ENCODE data around the gene DYSF.

DNA sequence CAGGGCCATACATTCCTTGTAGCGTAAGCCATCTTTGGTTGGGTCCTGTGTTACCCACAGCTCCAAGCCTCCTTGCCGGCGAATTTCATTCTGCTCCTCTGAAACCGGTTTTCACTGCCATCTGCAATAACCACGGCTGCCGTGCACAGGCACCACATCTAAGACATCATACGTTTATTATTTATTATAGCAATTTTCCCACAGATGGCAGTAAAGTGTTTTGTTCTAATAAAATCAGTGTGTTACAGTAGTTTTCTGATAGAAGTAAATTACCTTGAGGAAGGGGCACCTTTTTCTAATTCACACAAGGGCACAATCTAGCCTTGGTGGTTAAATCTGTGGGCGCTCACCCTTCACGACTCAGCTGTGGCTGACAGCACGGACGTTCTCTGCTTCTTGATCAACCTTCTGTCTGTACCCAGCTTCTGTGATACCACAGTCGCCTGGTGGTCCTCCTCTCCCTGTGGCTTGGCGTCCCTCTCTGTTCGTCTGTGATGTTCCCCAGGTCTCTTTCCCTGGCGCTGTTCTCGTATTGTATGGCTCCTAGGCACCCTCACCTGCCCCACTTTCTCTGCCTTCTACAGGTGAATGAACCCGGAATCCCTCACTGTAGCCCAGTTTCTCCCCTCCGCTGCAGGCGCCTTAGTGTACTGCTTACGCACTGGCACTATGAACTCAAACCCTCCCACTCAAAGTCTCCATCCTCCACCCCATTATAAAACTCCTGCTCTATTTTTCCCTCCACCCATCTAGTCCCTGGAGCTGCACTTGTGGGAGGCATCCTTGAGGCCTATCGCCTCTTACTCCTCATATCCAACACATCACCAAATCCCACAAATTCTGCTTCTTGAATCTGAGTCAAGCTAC lies 236.8 kb downstream of the DYSF start:
- TF ChIP-seq POLR2A (IDR thresholded peaks at IDR 0.05): no peak
- TF ChIP-seq, protein P1, sequence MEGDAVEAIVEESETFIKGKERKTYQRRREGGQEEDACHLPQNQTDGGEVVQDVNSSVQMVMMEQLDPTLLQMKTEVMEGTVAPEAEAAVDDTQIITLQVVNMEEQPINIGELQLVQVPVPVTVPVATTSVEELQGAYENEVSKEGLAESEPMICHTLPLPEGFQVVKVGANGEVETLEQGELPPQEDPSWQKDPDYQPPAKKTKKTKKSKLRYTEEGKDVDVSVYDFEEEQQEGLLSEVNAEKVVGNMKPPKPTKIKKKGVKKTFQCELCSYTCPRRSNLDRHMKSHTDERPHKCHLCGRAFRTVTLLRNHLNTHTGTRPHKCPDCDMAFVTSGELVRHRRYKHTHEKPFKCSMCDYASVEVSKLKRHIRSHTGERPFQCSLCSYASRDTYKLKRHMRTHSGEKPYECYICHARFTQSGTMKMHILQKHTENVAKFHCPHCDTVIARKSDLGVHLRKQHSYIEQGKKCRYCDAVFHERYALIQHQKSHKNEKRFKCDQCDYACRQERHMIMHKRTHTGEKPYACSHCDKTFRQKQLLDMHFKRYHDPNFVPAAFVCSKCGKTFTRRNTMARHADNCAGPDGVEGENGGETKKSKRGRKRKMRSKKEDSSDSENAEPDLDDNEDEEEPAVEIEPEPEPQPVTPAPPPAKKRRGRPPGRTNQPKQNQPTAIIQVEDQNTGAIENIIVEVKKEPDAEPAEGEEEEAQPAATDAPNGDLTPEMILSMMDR (IDR thresholded peaks at IDR 0.05): no peak
